K562 (cell line): ENCODE results near the gene NYNRIN. TPM values are rescaled to one million over a fixed set of nuclear protein-coding genes. Genes with fewer than 3 reads are reported as not detected.
"Not testable (repeated sequence)": the region's sequence is repeated elsewhere in the genome, so short reads cannot be mapped to it uniquely, and the experiment has no call there.

Experiments
- ATAC-seq: fragments of 200-7000 bp; cut with Tn5 transposase; 3 replicates; pipeline ENCODE4 v1.9.1; 2020; ENCODE audit warnings: moderate library complexity
- BruUV-seq: library from RNA; stranded (reverse); fragments of 400-500 nt; replicated peaks from 2 replicates; lab custom pipeline; 2021; lab: Mats Ljungman, UMichigan
- CTCF ChIA-PET: fragments of 300-600 bp; formaldehyde crosslinking; extraction: SDS; loops from one replicate; lab custom pipeline; 2021; ENCODE audit warnings: low intra/inter-chr PET ratio; lab: Yijun Ruan, JAX
- POLR2A ChIA-PET: fragments of 300-600, 350-650 bp; sonication (Branson Sonifier 250); formaldehyde crosslinking; extraction: SDS; loops from one replicate; lab custom pipeline; 2021; ENCODE audit warnings: antibody characterized with exemption, inconsistent platforms; lab: Yijun Ruan, JAX
- DNase-seq, 4 experiments: peaks; one replicate each; pipeline versions ENCODE4 v3.0.0 to v3.0.0-alpha.2; 2011 to 2018; ENCODE audit warnings: low spot score in 3 of 4, mixed read lengths in 3 of 4; ENCODE audit errors: extremely low read depth in 1 of 4
- FAIRE-seq: peaks from 2 replicates; lab custom pipeline; 2011; peaks lifted over from hg19 to GRCh38; lab: Jason Lieb, UNC
- H2AFZ ChIP-seq: 2 replicates; pipeline ENCODE4 v1.6.0; 2011; ENCODE audit warnings: low read depth, low read length, control low read depth, inconsistent platforms
- H3K27ac ChIP-seq: fragments of 200-600 bp; 3 replicates; pipeline ENCODE4 v1.8.0; 2011; ENCODE audit warnings: low read depth, mild to moderate bottlenecking, control low read depth, inconsistent platforms, low read length, moderate library complexity, mixed read lengths; ENCODE audit errors: extremely low read depth
- H3K27me3 ChIP-seq, 2 experiments: fragments of 300-600 bp in 1 of 2; 2 replicates in 1 of 2; 3 replicates in 1 of 2; pipeline versions ENCODE4 v1.6.0 to v1.8.0; 2011; ENCODE audit warnings: inconsistent platforms in 2 of 2, low read length in 2 of 2, mild to moderate bottlenecking in 1 of 2, mixed read lengths in 1 of 2, moderate library complexity in 1 of 2; ENCODE audit not compliant: control insufficient read depth in 2 of 2, insufficient read depth in 2 of 2
- H3K36me3 ChIP-seq: fragments of 300-600 bp; 3 replicates; pipeline ENCODE4 v1.8.0; 2011; ENCODE audit warnings: mild to moderate bottlenecking, low read length, inconsistent platforms; ENCODE audit not compliant: control insufficient read depth, insufficient read depth
- H3K4me1 ChIP-seq, 2 experiments: fragments of 200-600 bp in 1 of 2; replicated peaks in 1 of 2; 2 replicates in 1 of 2; 3 replicates in 1 of 2; pipeline versions ENCODE4 v1.5.1 to v1.8.0; 2011; ENCODE audit warnings: inconsistent platforms in 2 of 2, low read length in 2 of 2, mild to moderate bottlenecking in 1 of 2, mixed read lengths in 1 of 2, moderate library complexity in 1 of 2; ENCODE audit not compliant: control insufficient read depth in 2 of 2, insufficient read depth in 2 of 2
- H3K4me2 ChIP-seq: 2 replicates; pipeline ENCODE4 v1.6.1; 2011; ENCODE audit warnings: low read length, control low read depth, inconsistent platforms, mixed read lengths; ENCODE audit not compliant: insufficient read depth
- H3K4me3 ChIP-seq: fragments of 200-600 bp; sonication (generic), shearing (Covaris generic); 2 replicates; pipeline ENCODE4 v1.5.1; 2016; ENCODE audit warnings: control low read depth, inconsistent platforms
- H3K79me2 ChIP-seq: fragments of 200-600 bp; 3 replicates; pipeline ENCODE4 v1.8.0; 2011; ENCODE audit warnings: low read length, inconsistent platforms; ENCODE audit not compliant: control insufficient read depth, insufficient read depth
- H3K9ac ChIP-seq, 2 experiments: 2 replicates each; pipeline versions ENCODE4 v1.6.0 to v1.6.1; 2011; ENCODE audit warnings: low read depth in 2 of 2, low read length in 2 of 2, control low read depth in 1 of 2, inconsistent platforms in 1 of 2, mild to moderate bottlenecking in 1 of 2, mixed read lengths in 1 of 2; ENCODE audit not compliant: insufficient read depth in 1 of 2
- H3K9me1 ChIP-seq: one replicate; pipeline ENCODE4 v1.6.0; 2011; ENCODE audit warnings: inconsistent platforms, mild to moderate bottlenecking, low read length, moderate library complexity; ENCODE audit not compliant: control insufficient read depth, insufficient read depth
- H3K9me3 ChIP-seq: replicated peaks from 2 replicates; pipeline ENCODE4 v1.5.1; 2011; ENCODE audit warnings: low read depth, low read length, inconsistent platforms; ENCODE audit not compliant: control insufficient read depth, insufficient read depth
- H4K20me1 ChIP-seq: replicated peaks from 2 replicates; pipeline ENCODE4 v1.6.1; 2011; ENCODE audit warnings: low read length, inconsistent platforms, mixed read lengths; ENCODE audit not compliant: control insufficient read depth, insufficient read depth
- ARHGAP35 ChIP-seq: fragments of 450-650 bp; IDR thresholded peaks from 2 replicates; pipeline ENCODE4 v1.6.1; 2018; ENCODE audit not compliant: partially characterized antibody
- PHB ChIP-seq: fragments of 250-450 bp; sonication (Bioruptor Pico); IDR thresholded peaks from 2 replicates; pipeline ENCODE4 v1.5.0; 2021
- PTBP1 ChIP-seq: fragments of 200-400 bp; formaldehyde crosslinking; IDR thresholded peaks from 2 replicates; pipeline ENCODE4 v1.6.1; 2017; ENCODE audit warnings: low read depth, low read length
- ZNF274 ChIP-seq: IDR thresholded peaks from 2 replicates; pipeline ENCODE4 v1.6.1; 2011; ENCODE audit warnings: low read depth, mild to moderate bottlenecking, low read length, moderate library complexity, borderline replicate concordance
- WGBS: fragments of 100-300 bp; shearing (Covaris generic); methylation state at CpG from one replicate; pipeline ENCODE4 v1.1.6; 2016; ENCODE audit warnings: low coverage, mixed read lengths; ENCODE audit not compliant: insufficient coverage; ENCODE audit errors: missing lambda C conversion rate; 5-methylcytosine and 5-hydroxymethylcytosine counted together
- in situ Hi-C: fragments of 300-500 bp; cut with MboI; formaldehyde crosslinking; loops from 4 replicates; pipeline ENCODE4 v1.15.0; 2018; ENCODE audit warnings: inconsistent platforms, mixed read lengths
- intact Hi-C: fragments of 100-400 bp; cut with micrococcal nuclease; formaldehyde crosslinking; loops from 2 replicates; pipeline ENCODE4 v1.14.2; 2022
- polyA plus RNA-seq, 8 experiments: library from polyadenylated mRNA; depleted of rRNA in 4 of 8; stranded (reverse) in 5 of 8; unstranded in 3 of 8; fragments of >200 nt; fragmentation: Nextera tagmentation in 2 of 8; fragmentation: Illumina TruSeq in 1 of 8; extraction: Ambion mirVana in 2 of 8; extraction: Trizol in 1 of 8; gene quantifications; 2 replicates each; pipeline versions ENCODE4 v1.2.1 to v1.2.3, GENCODE V29; 2011 to 2014; ENCODE audit warnings: inconsistent platforms in 1 of 8, missing spikeins in 1 of 8
- total RNA-seq, 7 experiments: library from RNA; depleted of rRNA in 6 of 7; stranded (reverse); fragments of >200 nt in 6 of 7; fragmentation: Illumina TruSeq in 2 of 7; extraction: Trizol in 2 of 7; gene quantifications; 2 replicates each; pipeline versions ENCODE4 v1.2.1 to v1.2.3, GENCODE V29; 2011 to 2021; ENCODE audit warnings: low replicate concordance in 1 of 7

Gene NYNRIN
- total and polyA plus RNA-seq, 9 of the 15 experiments (the other 6 are each of a cell fraction or from before 2014, with no cell fraction given): 0.04 to 1.2 (median 0.28) TPM

- H3K36me3 ChIP-seq: no peaks in the 10 kb centered on the region
- intact Hi-C loops: no loop called here
- no TSS peak for BruUV-seq
- in situ Hi-C loops: no loop called here
- no peak for FAIRE-seq
- no peak for ATAC-seq
- no peak for DNase-seq
- no peaks in the 10 kb centered on the region for H4K20me1 ChIP-seq
- no peaks in the 10 kb centered on the region for H3K9me3 ChIP-seq
- 31% methylated on average over 2 of the region's 2 CpGs for WGBS
- H3K79me2 ChIP-seq: no peaks in the 10 kb centered on the region
- ChIA-PET CTCF (no interaction called here), POLR2A (no interaction called here)
- H3K27ac ChIP-seq: no peak overlapping the region
- no peaks in the 10 kb centered on the region for H3K27me3 ChIP-seq
- TF ChIP-seq PTBP1 (no peak), PHB (CRISPR knock-in tag) (no peak), ZNF274 (no peak), ARHGAP35 (no peak)
- no peak overlapping the region for H3K9ac ChIP-seq
- H2AFZ ChIP-seq: peak overlapping the region; percentile 55; the same call in 1 of the 2 replicates
- H3K4me1 ChIP-seq: peaks cover 7 to 11% of the 10 kb centered on the region in 2 experiments; a peak in 3 of 5 replicates
- H3K4me3 ChIP-seq: no peak overlapping the region
- H3K9me1 ChIP-seq: no peaks in the 10 kb centered on the region
- no peak overlapping the region for H3K4me2 ChIP-seq
Measured at GRCh38 chr14:24387009-24387345, 11.8 kb upstream of the NYNRIN start.

GRCh38 chr14:24387579-24387978 is 11.2 kb upstream of the NYNRIN start:
- WGBS: 21% methylated on average over 5 of the region's 5 CpGs
- CTCF ChIA-PET: not testable (repeated sequence)

More at GRCh38 chr14:24387579-24387978, 11.2 kb upstream of the NYNRIN start:
- H3K4me1 ChIP-seq: peaks cover 7 to 11% of the 10 kb centered on the region in 2 experiments; a peak in 3 of 5 replicates
- H3K9me3 ChIP-seq, H3K4me3 ChIP-seq, H4K20me1 ChIP-seq, DNase-seq, H3K36me3 ChIP-seq, intact Hi-C loops, BruUV-seq, H3K27ac ChIP-seq, H3K9me1 ChIP-seq, H2AFZ ChIP-seq, POLR2A ChIA-PET, H3K9ac ChIP-seq, in situ Hi-C loops, H3K27me3 ChIP-seq, FAIRE-seq, H3K79me2 ChIP-seq, ATAC-seq, H3K4me2 ChIP-seq: not testable (repeated sequence)
